Liver (tissue), 9 donors: ENCODE data around the gene C14orf132. TPM values are rescaled to one million over a fixed set of nuclear protein-coding genes. Genes with fewer than 3 reads are reported as not detected.

Source experiments
- DNase-seq: peaks from one replicate; pipeline ENCODE4 v3.0.0-alpha.2; 2017; ENCODE audit warnings: low spot score
- H3K27ac ChIP-seq, 2 donors: one replicate each; pipeline ENCODE4 v1.7.0; 2013; ENCODE audit warnings: inconsistent platforms in 2 of 2, low read length in 2 of 2, control low read depth in 1 of 2, low read depth in 1 of 2, mild to moderate bottlenecking in 1 of 2
- H3K27me3 ChIP-seq, 4 donors: one replicate each; pipeline versions ENCODE4 v1.6.1 to v1.7.0; 2013; ENCODE audit warnings: low read length in 3 of 4, inconsistent platforms in 1 of 4, mild to moderate bottlenecking in 1 of 4, moderate library complexity in 1 of 4; ENCODE audit not compliant: control insufficient read depth in 4 of 4, insufficient read depth in 4 of 4
- H3K36me3 ChIP-seq, 4 donors: one replicate each; pipeline versions ENCODE4 v1.6.1 to v1.7.0; 2013; ENCODE audit warnings: low read length in 3 of 4, mild to moderate bottlenecking in 3 of 4, low read depth in 1 of 4, moderate library complexity in 1 of 4; ENCODE audit not compliant: control insufficient read depth in 4 of 4, insufficient read depth in 3 of 4
- H3K4me1 ChIP-seq, 4 donors: one replicate each; pipeline versions ENCODE4 v1.6.1 to v1.7.0; 2013; ENCODE audit warnings: low read length in 3 of 4, mild to moderate bottlenecking in 3 of 4, moderate library complexity in 1 of 4; ENCODE audit not compliant: control insufficient read depth in 4 of 4, insufficient read depth in 4 of 4
- H3K4me3 ChIP-seq, 3 donors: one replicate each; pipeline versions ENCODE4 v1.6.1 to v1.7.0; 2013; ENCODE audit warnings: low read length in 3 of 3, control low read depth in 1 of 3, low read depth in 1 of 3, mild to moderate bottlenecking in 1 of 3
- H3K9ac ChIP-seq, 2 donors: one replicate each; pipeline ENCODE4 v1.7.0; 2013; ENCODE audit warnings: low read length in 2 of 2, mild to moderate bottlenecking in 2 of 2, moderate library complexity in 2 of 2, control low read depth in 1 of 2, low read depth in 1 of 2
- H3K9me3 ChIP-seq, 4 donors: one replicate each; pipeline versions ENCODE4 v1.6.1 to v1.7.0; 2013; ENCODE audit warnings: low read length in 3 of 4; ENCODE audit not compliant: control insufficient read depth in 4 of 4
- EGR1 ChIP-seq, 2 donors: IDR thresholded peaks; 2 replicates each; pipeline ENCODE4 v1.6.1; 2016 to 2018; ENCODE audit warnings: antibody characterized with exemption in 2 of 2, low read depth in 2 of 2
- FOXA1 ChIP-seq: IDR thresholded peaks from 2 replicates; pipeline ENCODE4 v1.6.1; 2016; ENCODE audit warnings: antibody characterized with exemption
- FOXA2 ChIP-seq: IDR thresholded peaks from 2 replicates; pipeline ENCODE4 v1.6.1; 2016; ENCODE audit warnings: antibody characterized with exemption
- GABPA ChIP-seq, 2 donors: IDR thresholded peaks in 1 of 2; conservative IDR thresholded peaks in 1 of 2; 2 replicates each; pipeline ENCODE4 v1.6.1; 2016; ENCODE audit warnings: antibody characterized with exemption in 2 of 2, mild to moderate bottlenecking in 1 of 2, moderate library complexity in 1 of 2
- HNF4A ChIP-seq, 2 donors: conservative IDR thresholded peaks; 2 replicates each; pipeline ENCODE4 v1.6.1; 2016; ENCODE audit warnings: antibody characterized with exemption in 2 of 2, mild to moderate bottlenecking in 2 of 2
- HNF4G ChIP-seq: IDR thresholded peaks from 2 replicates; pipeline ENCODE4 v1.6.1; 2016; ENCODE audit warnings: antibody characterized with exemption
- JUND ChIP-seq, 2 donors: IDR thresholded peaks; 2 replicates each; pipeline ENCODE4 v1.6.1; 2016; ENCODE audit warnings: antibody characterized with exemption in 2 of 2
- NR2F2 ChIP-seq: IDR thresholded peaks from 2 replicates; pipeline ENCODE4 v1.6.1; 2016; ENCODE audit warnings: antibody characterized with exemption
- RAD21 ChIP-seq, 2 donors: IDR thresholded peaks; 2 replicates each; pipeline ENCODE4 v1.6.1; 2016; ENCODE audit warnings: antibody characterized with exemption in 2 of 2, mild to moderate bottlenecking in 2 of 2
- RXRA ChIP-seq, 2 donors: IDR thresholded peaks; 2 replicates each; pipeline ENCODE4 v1.6.1; 2017 to 2018; ENCODE audit warnings: antibody characterized with exemption in 2 of 2, mild to moderate bottlenecking in 1 of 2
- SP1 ChIP-seq: IDR thresholded peaks from 2 replicates; pipeline ENCODE4 v1.6.1; 2018; ENCODE audit warnings: antibody characterized with exemption, mild to moderate bottlenecking
- TAF1 ChIP-seq: conservative IDR thresholded peaks from 2 replicates; pipeline ENCODE4 v1.6.1; 2016; ENCODE audit warnings: antibody characterized with exemption, mild to moderate bottlenecking
- YY1 ChIP-seq: IDR thresholded peaks from 2 replicates; pipeline ENCODE4 v1.6.1; 2016; ENCODE audit warnings: antibody characterized with exemption, mild to moderate bottlenecking
- WGBS: extraction: QIAGEN DNeasy Blood & Tissue Kit; methylation state at CpG from one replicate; pipeline ENCODE4 v1.1.7; 2013; 5-methylcytosine and 5-hydroxymethylcytosine counted together
- polyA plus RNA-seq, 2 donors: library from polyadenylated mRNA; stranded (reverse) in 1 of 2; unstranded in 1 of 2; fragments of 200-250 nt in 1 of 2; fragments of >200 nt in 1 of 2; fragmentation: Nextera tagmentation in 1 of 2; extraction: Ambion mirVana in 1 of 2; gene quantifications; one replicate each; pipeline versions ENCODE4 v1.2.1 to v1.2.3, GENCODE V29; 2013 to 2015
- total RNA-seq, 2 donors: library from RNA; depleted of rRNA; stranded (reverse); fragments of >200 nt; gene quantifications; one replicate each; pipeline ENCODE4 v1.2.3, GENCODE V29; 2014
- TF ChIP-seq, protein P1 (sequence below): IDR thresholded peaks from 2 replicates; pipeline ENCODE4 v1.6.1; 2016; ENCODE audit warnings: antibody characterized with exemption, mild to moderate bottlenecking
- TF ChIP-seq, protein P2 (sequence below): IDR thresholded peaks from 2 replicates; pipeline ENCODE4 v1.6.1; 2016; ENCODE audit warnings: antibody characterized with exemption
- TF ChIP-seq, protein P3 (sequence below): IDR thresholded peaks from 2 replicates; pipeline ENCODE4 v1.6.1; 2016; ENCODE audit warnings: antibody characterized with exemption
- TF ChIP-seq, protein P4 (sequence below): IDR thresholded peaks from 2 replicates; pipeline ENCODE4 v1.6.1; 2016; ENCODE audit warnings: antibody characterized with exemption
- TF ChIP-seq, protein P5 (sequence below): fragments of 150-350 bp; IDR thresholded peaks from 2 replicates; pipeline ENCODE4 v1.5.1; 2017; ENCODE audit warnings: improper control_type of control experiment, low read depth, low read length; ENCODE audit not compliant: missing input control
- donor health status: healthy.
- donor health status: healthy.
- donor health status: healthy.
- donor health status: healthy.
- donor health status: healthy.

The C14orf132 gene
- total and polyA plus RNA-seq, 4 donors: 1.8 to 3.0 (median 2.1) TPM

DNA sequence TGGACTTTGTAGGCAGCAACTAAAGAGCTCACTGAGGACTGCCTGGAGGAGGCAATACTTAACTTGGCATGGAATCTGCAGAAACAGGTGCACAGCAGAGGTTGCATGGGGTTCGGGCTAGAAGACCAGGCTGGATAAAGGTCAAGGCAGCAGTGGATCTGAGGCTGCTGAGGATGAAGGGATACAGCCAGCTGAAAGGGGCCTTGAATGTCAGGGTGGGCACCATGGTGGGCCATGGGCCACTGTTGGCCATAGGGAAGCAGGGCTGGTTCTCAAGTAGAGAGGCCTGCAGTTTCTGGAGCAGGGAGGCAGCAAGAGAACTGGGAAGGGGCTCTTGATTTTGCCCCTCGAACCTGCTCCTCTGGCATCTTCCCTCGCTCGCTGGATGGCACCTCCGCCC is 55.5 kb downstream of the C14orf132 start:
- H3K4me3 ChIP-seq: no peak overlapping the region
- no peaks in the 10 kb centered on the region for H3K27me3 ChIP-seq
- no peaks in the 10 kb centered on the region for H3K36me3 ChIP-seq
- no peak overlapping the region for H3K27ac ChIP-seq
- no peak overlapping the region for H3K9ac ChIP-seq
- TF ChIP-seq, protein P1, sequence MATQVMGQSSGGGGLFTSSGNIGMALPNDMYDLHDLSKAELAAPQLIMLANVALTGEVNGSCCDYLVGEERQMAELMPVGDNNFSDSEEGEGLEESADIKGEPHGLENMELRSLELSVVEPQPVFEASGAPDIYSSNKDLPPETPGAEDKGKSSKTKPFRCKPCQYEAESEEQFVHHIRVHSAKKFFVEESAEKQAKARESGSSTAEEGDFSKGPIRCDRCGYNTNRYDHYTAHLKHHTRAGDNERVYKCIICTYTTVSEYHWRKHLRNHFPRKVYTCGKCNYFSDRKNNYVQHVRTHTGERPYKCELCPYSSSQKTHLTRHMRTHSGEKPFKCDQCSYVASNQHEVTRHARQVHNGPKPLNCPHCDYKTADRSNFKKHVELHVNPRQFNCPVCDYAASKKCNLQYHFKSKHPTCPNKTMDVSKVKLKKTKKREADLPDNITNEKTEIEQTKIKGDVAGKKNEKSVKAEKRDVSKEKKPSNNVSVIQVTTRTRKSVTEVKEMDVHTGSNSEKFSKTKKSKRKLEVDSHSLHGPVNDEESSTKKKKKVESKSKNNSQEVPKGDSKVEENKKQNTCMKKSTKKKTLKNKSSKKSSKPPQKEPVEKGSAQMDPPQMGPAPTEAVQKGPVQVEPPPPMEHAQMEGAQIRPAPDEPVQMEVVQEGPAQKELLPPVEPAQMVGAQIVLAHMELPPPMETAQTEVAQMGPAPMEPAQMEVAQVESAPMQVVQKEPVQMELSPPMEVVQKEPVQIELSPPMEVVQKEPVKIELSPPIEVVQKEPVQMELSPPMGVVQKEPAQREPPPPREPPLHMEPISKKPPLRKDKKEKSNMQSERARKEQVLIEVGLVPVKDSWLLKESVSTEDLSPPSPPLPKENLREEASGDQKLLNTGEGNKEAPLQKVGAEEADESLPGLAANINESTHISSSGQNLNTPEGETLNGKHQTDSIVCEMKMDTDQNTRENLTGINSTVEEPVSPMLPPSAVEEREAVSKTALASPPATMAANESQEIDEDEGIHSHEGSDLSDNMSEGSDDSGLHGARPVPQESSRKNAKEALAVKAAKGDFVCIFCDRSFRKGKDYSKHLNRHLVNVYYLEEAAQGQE: no peak
- TF ChIP-seq, protein P2, sequence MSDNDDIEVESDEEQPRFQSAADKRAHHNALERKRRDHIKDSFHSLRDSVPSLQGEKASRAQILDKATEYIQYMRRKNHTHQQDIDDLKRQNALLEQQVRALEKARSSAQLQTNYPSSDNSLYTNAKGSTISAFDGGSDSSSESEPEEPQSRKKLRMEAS: no peak
- TF ChIP-seq TAF1 (no peak), RXRA (IDR thresholded peaks at IDR 0.05) (no peak), HNF4A (conservative IDR thresholded peaks at IDR 0.05) (no peak), GABPA (IDR thresholded peaks at IDR 0.05 in 1 of 2, conservative IDR thresholded peaks at IDR 0.05 in 1 of 2) (no peak), RAD21 (IDR thresholded peaks at IDR 0.05) (no peak), HNF4G (no peak), YY1 (no peak), SP1 (no peak), JUND (IDR thresholded peaks at IDR 0.05) (no peak), EGR1 (IDR thresholded peaks at IDR 0.05; ENCODE audit: low read depth in 2 of 2) (no peak), FOXA2 (no peak), NR2F2 (no peak), FOXA1 (no peak)
- TF ChIP-seq, protein P3, sequence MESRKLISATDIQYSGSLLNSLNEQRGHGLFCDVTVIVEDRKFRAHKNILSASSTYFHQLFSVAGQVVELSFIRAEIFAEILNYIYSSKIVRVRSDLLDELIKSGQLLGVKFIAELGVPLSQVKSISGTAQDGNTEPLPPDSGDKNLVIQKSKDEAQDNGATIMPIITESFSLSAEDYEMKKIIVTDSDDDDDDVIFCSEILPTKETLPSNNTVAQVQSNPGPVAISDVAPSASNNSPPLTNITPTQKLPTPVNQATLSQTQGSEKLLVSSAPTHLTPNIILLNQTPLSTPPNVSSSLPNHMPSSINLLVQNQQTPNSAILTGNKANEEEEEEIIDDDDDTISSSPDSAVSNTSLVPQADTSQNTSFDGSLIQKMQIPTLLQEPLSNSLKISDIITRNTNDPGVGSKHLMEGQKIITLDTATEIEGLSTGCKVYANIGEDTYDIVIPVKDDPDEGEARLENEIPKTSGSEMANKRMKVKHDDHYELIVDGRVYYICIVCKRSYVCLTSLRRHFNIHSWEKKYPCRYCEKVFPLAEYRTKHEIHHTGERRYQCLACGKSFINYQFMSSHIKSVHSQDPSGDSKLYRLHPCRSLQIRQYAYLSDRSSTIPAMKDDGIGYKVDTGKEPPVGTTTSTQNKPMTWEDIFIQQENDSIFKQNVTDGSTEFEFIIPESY: no peak
- TF ChIP-seq, protein P4, sequence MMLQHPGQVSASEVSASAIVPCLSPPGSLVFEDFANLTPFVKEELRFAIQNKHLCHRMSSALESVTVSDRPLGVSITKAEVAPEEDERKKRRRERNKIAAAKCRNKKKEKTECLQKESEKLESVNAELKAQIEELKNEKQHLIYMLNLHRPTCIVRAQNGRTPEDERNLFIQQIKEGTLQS: no peak
- TF ChIP-seq, protein P5, sequence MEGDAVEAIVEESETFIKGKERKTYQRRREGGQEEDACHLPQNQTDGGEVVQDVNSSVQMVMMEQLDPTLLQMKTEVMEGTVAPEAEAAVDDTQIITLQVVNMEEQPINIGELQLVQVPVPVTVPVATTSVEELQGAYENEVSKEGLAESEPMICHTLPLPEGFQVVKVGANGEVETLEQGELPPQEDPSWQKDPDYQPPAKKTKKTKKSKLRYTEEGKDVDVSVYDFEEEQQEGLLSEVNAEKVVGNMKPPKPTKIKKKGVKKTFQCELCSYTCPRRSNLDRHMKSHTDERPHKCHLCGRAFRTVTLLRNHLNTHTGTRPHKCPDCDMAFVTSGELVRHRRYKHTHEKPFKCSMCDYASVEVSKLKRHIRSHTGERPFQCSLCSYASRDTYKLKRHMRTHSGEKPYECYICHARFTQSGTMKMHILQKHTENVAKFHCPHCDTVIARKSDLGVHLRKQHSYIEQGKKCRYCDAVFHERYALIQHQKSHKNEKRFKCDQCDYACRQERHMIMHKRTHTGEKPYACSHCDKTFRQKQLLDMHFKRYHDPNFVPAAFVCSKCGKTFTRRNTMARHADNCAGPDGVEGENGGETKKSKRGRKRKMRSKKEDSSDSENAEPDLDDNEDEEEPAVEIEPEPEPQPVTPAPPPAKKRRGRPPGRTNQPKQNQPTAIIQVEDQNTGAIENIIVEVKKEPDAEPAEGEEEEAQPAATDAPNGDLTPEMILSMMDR: no peak
- H3K9me3 ChIP-seq: no peaks in the 10 kb centered on the region
- WGBS: 97% methylated on average over 5 of the region's 5 CpGs
- H3K4me1 ChIP-seq: peaks cover 17 to 48% (median 41%) of the 10 kb centered on the region in 4 donors
- no peak for DNase-seq
